H1 (cell line): ENCODE data around the gene ADGRB3. TPM values are rescaled to one million over a fixed set of nuclear protein-coding genes. Genes with fewer than 3 reads are reported as not detected.

Source experiments
- CTCF ChIA-PET: fragments of 300-600 bp; sonication (Branson Sonifier 250); formaldehyde crosslinking; loops from one replicate; lab custom pipeline; 2021; ENCODE audit not compliant: partially characterized antibody; lab: Charles Lee
- POLR2A ChIA-PET: fragments of 300-600 bp; sonication (Branson Sonifier 250); formaldehyde crosslinking; loops from one replicate; lab custom pipeline; 2021; ENCODE audit warnings: inconsistent platforms; ENCODE audit not compliant: partially characterized antibody; lab: Charles Lee
- DNase-seq, 2 experiments: peaks; one replicate each; pipeline versions ENCODE4 v3.0.0 to v3.0.0-alpha.2; 2010 to 2022; ENCODE audit warnings: low spot score in 2 of 2, low read depth in 1 of 2, mixed read lengths in 1 of 2
- FAIRE-seq: peaks from 2 replicates; lab custom pipeline; 2011; peaks lifted over from hg19 to GRCh38; lab: Jason Lieb, UNC
- H2AFZ ChIP-seq: 2 replicates; pipeline ENCODE4 v1.8.1; 2012; ENCODE audit warnings: low read length, inconsistent platforms
- H2AK5ac ChIP-seq: 2 replicates; pipeline ENCODE4 v1.6.1; 2013; ENCODE audit warnings: low read depth, low read length
- H2BK120ac ChIP-seq: replicated peaks from 2 replicates; pipeline ENCODE3; 2013; ENCODE audit warnings: low read depth, low read length, inconsistent platforms
- H2BK12ac ChIP-seq: 2 replicates; pipeline ENCODE4 v1.6.1; 2013; ENCODE audit warnings: low read depth, low read length
- H2BK15ac ChIP-seq: 2 replicates; pipeline ENCODE4 v1.6.1; 2013; ENCODE audit warnings: low read length
- H2BK20ac ChIP-seq: 2 replicates; pipeline ENCODE4 v1.6.1; 2013; ENCODE audit warnings: low read length
- H2BK5ac ChIP-seq: 2 replicates; pipeline ENCODE4 v1.6.1; 2013; ENCODE audit warnings: low read depth, low read length
- H3K14ac ChIP-seq: 2 replicates; pipeline ENCODE4 v1.6.1; 2013; ENCODE audit warnings: inconsistent platforms; ENCODE audit not compliant: insufficient read length
- H3K18ac ChIP-seq: 2 replicates; pipeline ENCODE4 v1.6.1; 2013; ENCODE audit warnings: low read length; ENCODE audit errors: extremely low read depth
- H3K23ac ChIP-seq: 2 replicates; pipeline ENCODE4 v1.6.1; 2013; ENCODE audit warnings: inconsistent platforms; ENCODE audit not compliant: insufficient read length
- H3K23me2 ChIP-seq: 2 replicates; pipeline ENCODE4 v1.6.1; 2013; ENCODE audit warnings: low read depth, low read length
- H3K27ac ChIP-seq: 2 replicates; pipeline ENCODE4 v1.6.1; 2011; ENCODE audit warnings: low read depth, low read length, inconsistent platforms
- H3K27me3 ChIP-seq, 4 experiments: replicated peaks in 1 of 4; 1 replicate in 1 of 4; 2 replicates in 3 of 4; pipeline versions ENCODE4 v1.6.1 to v1.8.1; 2011 to 2013; ENCODE audit warnings: low read length in 3 of 4, mild to moderate bottlenecking in 3 of 4, inconsistent platforms in 2 of 4, mixed read lengths in 2 of 4, moderate library complexity in 1 of 4; ENCODE audit not compliant: control insufficient read depth in 3 of 4, insufficient read depth in 3 of 4; ENCODE audit errors: extremely low read depth in 1 of 4
- H3K36me3 ChIP-seq, 4 experiments: 2 replicates each; pipeline versions ENCODE4 v1.6.1 to v1.8.1; 2011 to 2013; ENCODE audit warnings: mild to moderate bottlenecking in 4 of 4, low read length in 3 of 4, moderate library complexity in 2 of 4, control low read depth in 1 of 4, inconsistent platforms in 1 of 4; ENCODE audit not compliant: insufficient read depth in 4 of 4, control insufficient read depth in 2 of 4
- H3K4ac ChIP-seq: replicated peaks from 2 replicates; pipeline ENCODE3; 2013; ENCODE audit warnings: low read length, low read depth, mixed read lengths, inconsistent platforms; ENCODE audit not compliant: insufficient read length
- H3K4me1 ChIP-seq, 4 experiments: replicated peaks in 1 of 4; 1 replicate in 1 of 4; 2 replicates in 3 of 4; pipeline versions ENCODE4 v1.6.1 to v1.8.1; 2011 to 2013; ENCODE audit warnings: low read length in 3 of 4, inconsistent platforms in 2 of 4, mixed read lengths in 1 of 4; ENCODE audit not compliant: insufficient read depth in 4 of 4, control insufficient read depth in 3 of 4
- H3K4me2 ChIP-seq, 2 experiments: 2 replicates each; pipeline versions ENCODE4 v1.6.1 to v1.8.1; 2011 to 2013; ENCODE audit warnings: low read depth in 2 of 2, low read length in 2 of 2, control low read depth in 1 of 2, inconsistent platforms in 1 of 2, mild to moderate bottlenecking in 1 of 2; ENCODE audit not compliant: insufficient read depth in 1 of 2
- H3K4me3 ChIP-seq, 4 experiments: fragments of 200-600, 300-600 bp in 1 of 4; sonication (generic), shearing (Covaris generic), sonication (Bioruptor Twin) in 1 of 4; 2 replicates each; pipeline versions ENCODE4 v1.5.1 to v1.8.1; 2011 to 2016; ENCODE audit warnings: low read length in 4 of 4, low read depth in 3 of 4, control low read depth in 2 of 4, inconsistent platforms in 2 of 4, mild to moderate bottlenecking in 2 of 4, mixed read lengths in 1 of 4, moderate library complexity in 1 of 4; ENCODE audit not compliant: insufficient read depth in 2 of 4; ENCODE audit errors: extremely low read depth in 1 of 4
- H3K56ac ChIP-seq: replicated peaks from 2 replicates; pipeline ENCODE3; 2013; ENCODE audit warnings: low read depth, mild to moderate bottlenecking, mixed read lengths, low read length, inconsistent platforms; ENCODE audit not compliant: insufficient read length
- H3K79me1 ChIP-seq: 2 replicates; pipeline ENCODE4 v1.6.1; 2013; ENCODE audit warnings: low read depth, low read length, control low read depth
- H3K79me2 ChIP-seq, 2 experiments: 2 replicates each; pipeline versions ENCODE4 v1.6.1 to v1.8.1; 2012 to 2013; ENCODE audit warnings: low read length in 2 of 2, mild to moderate bottlenecking in 2 of 2, inconsistent platforms in 1 of 2; ENCODE audit not compliant: insufficient read depth in 2 of 2, control insufficient read depth in 1 of 2
- H3K9ac ChIP-seq, 4 experiments: replicated peaks in 1 of 4; 1 replicate in 1 of 4; 2 replicates in 3 of 4; pipeline versions ENCODE4 v1.6.1 to v1.8.1; 2011 to 2013; ENCODE audit warnings: low read depth in 3 of 4, low read length in 3 of 4, control low read depth in 2 of 4, mild to moderate bottlenecking in 2 of 4, moderate library complexity in 2 of 4, inconsistent platforms in 1 of 4; ENCODE audit errors: extremely low read depth in 1 of 4
- H3K9me3 ChIP-seq, 2 experiments: 2 replicates each; pipeline versions ENCODE4 v1.6.1 to v1.8.1; 2012 to 2013; ENCODE audit warnings: mild to moderate bottlenecking in 2 of 2, moderate library complexity in 2 of 2, control low read depth in 1 of 2, inconsistent platforms in 1 of 2, low read depth in 1 of 2, low read length in 1 of 2, mixed read lengths in 1 of 2; ENCODE audit not compliant: insufficient read depth in 2 of 2
- H4K20me1 ChIP-seq, 2 experiments: replicated peaks in 1 of 2; 2 replicates each; pipeline versions ENCODE3 to v1.8.1; 2011 to 2013; ENCODE audit warnings: inconsistent platforms in 2 of 2, low read length in 2 of 2, mild to moderate bottlenecking in 1 of 2; ENCODE audit not compliant: insufficient read depth in 2 of 2, control insufficient read depth in 1 of 2
- H4K5ac ChIP-seq: 2 replicates; pipeline ENCODE4 v1.6.1; 2013; ENCODE audit warnings: low read length, low read depth, mixed read lengths, inconsistent platforms; ENCODE audit not compliant: insufficient read length
- H4K8ac ChIP-seq: 2 replicates; pipeline ENCODE4 v1.8.0; 2013; ENCODE audit warnings: mild to moderate bottlenecking, moderate library complexity, low read length, inconsistent platforms; ENCODE audit not compliant: insufficient read depth; ENCODE audit errors: extremely low read depth
- H4K91ac ChIP-seq: replicated peaks from 2 replicates; pipeline ENCODE3; 2013; ENCODE audit warnings: low read length, mixed read lengths, inconsistent platforms; ENCODE audit not compliant: insufficient read length
- polyA plus RNA-seq, 7 experiments: library from polyadenylated mRNA; depleted of rRNA in 3 of 7; stranded (reverse) in 5 of 7; unstranded in 2 of 7; fragments of >200 nt in 5 of 7; fragments of 200-250 nt in 2 of 7; gene quantifications; 1 replicate in 5 of 7; 2 replicates in 1 of 7; 4 replicates in 1 of 7; pipeline versions ENCODE4 v1.2.1 to v1.2.3, GENCODE V29; 2011 to 2013; ENCODE audit warnings: missing spikeins in 2 of 7, mixed read lengths in 2 of 7
- total RNA-seq: library from RNA; stranded (reverse); fragmentation: NEBNext Ultra II Directional; extraction: Animal tissue kit (Norgen Biotek cat#: 25700); gene quantifications from 2 replicates; pipeline ENCODE4 v1.2.1, GENCODE V29; 2021
- TF ChIP-seq, protein P1 (sequence below): fragments of 300-600 bp; sonication (generic); IDR thresholded peaks from 2 replicates; pipeline ENCODE4 v1.7.1; 2012; ENCODE audit warnings: low read length, moderate library complexity, mild to moderate bottlenecking, inconsistent platforms; ENCODE audit not compliant: insufficient replicate concordance

Gene ADGRB3
- total and polyA plus RNA-seq, 2 of the 8 experiments (the other 6 are each of a cell fraction or from before 2014, with no cell fraction given), result 0.35 to 1.2 TPM

DNA sequence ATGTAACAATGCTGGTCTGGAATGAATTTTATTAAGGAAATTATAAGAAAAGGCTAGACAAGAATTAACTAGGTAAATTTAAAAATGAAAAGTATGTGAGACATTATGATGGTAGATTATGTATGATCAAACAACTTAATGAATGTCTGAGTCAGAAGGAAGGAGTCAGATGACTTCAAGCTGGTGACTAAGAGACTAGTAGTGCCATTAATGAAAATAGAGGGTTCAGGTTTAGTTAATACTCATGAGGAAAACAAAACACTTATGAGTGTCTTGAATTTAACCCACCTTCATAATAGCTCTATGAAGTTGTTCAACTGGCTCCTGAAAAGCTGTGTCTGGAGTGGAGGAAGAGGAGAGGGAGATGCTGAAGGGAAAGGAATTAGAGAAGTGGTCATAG, 256.3 kb downstream of the ADGRB3 start:
- no peak overlapping the region for H2AK5ac ChIP-seq
- no peak overlapping the region for H3K27ac ChIP-seq
- H3K23me2 ChIP-seq, result no peaks in the 10 kb centered on the region
- no peak overlapping the region for H2BK20ac ChIP-seq
- H3K4me1 ChIP-seq, result no peaks in the 10 kb centered on the region
- no peak overlapping the region for H4K8ac ChIP-seq
- H4K91ac ChIP-seq, result no peak overlapping the region
- H2BK5ac ChIP-seq, result no peak overlapping the region
- no peaks in the 10 kb centered on the region for H4K20me1 ChIP-seq
- no peaks in the 10 kb centered on the region for H3K27me3 ChIP-seq
- no peaks in the 10 kb centered on the region for H3K79me1 ChIP-seq
- no peak overlapping the region for H2AFZ ChIP-seq
- H3K14ac ChIP-seq, result no peak overlapping the region
- no peak overlapping the region for H2BK15ac ChIP-seq
- H2BK120ac ChIP-seq, result no peak overlapping the region
- no peak overlapping the region for H3K4ac ChIP-seq
- H3K9me3 ChIP-seq, result no peaks in the 10 kb centered on the region
- no peak overlapping the region for H2BK12ac ChIP-seq
- CTCF ChIA-PET, result interaction anchor here (0.7 kb wide), 1 partner anchor 651 kb away, joined by 3 read pairs; no protein-coding TSS in a partner anchor
- H3K79me2 ChIP-seq, result no peaks in the 10 kb centered on the region
- H3K36me3 ChIP-seq, result no peaks in the 10 kb centered on the region
- no peak overlapping the region for H3K18ac ChIP-seq
- no peak overlapping the region for H3K23ac ChIP-seq
- H4K5ac ChIP-seq, result no peak overlapping the region
- H3K56ac ChIP-seq, result no peak overlapping the region
- H3K9ac ChIP-seq, result no peak overlapping the region
- H3K4me3 ChIP-seq, result no peak overlapping the region
- POLR2A ChIA-PET, result no interaction called here
- DNase-seq, result no peak
- no peak overlapping the region for H3K4me2 ChIP-seq
- FAIRE-seq, result no peak
- TF ChIP-seq, protein P1, sequence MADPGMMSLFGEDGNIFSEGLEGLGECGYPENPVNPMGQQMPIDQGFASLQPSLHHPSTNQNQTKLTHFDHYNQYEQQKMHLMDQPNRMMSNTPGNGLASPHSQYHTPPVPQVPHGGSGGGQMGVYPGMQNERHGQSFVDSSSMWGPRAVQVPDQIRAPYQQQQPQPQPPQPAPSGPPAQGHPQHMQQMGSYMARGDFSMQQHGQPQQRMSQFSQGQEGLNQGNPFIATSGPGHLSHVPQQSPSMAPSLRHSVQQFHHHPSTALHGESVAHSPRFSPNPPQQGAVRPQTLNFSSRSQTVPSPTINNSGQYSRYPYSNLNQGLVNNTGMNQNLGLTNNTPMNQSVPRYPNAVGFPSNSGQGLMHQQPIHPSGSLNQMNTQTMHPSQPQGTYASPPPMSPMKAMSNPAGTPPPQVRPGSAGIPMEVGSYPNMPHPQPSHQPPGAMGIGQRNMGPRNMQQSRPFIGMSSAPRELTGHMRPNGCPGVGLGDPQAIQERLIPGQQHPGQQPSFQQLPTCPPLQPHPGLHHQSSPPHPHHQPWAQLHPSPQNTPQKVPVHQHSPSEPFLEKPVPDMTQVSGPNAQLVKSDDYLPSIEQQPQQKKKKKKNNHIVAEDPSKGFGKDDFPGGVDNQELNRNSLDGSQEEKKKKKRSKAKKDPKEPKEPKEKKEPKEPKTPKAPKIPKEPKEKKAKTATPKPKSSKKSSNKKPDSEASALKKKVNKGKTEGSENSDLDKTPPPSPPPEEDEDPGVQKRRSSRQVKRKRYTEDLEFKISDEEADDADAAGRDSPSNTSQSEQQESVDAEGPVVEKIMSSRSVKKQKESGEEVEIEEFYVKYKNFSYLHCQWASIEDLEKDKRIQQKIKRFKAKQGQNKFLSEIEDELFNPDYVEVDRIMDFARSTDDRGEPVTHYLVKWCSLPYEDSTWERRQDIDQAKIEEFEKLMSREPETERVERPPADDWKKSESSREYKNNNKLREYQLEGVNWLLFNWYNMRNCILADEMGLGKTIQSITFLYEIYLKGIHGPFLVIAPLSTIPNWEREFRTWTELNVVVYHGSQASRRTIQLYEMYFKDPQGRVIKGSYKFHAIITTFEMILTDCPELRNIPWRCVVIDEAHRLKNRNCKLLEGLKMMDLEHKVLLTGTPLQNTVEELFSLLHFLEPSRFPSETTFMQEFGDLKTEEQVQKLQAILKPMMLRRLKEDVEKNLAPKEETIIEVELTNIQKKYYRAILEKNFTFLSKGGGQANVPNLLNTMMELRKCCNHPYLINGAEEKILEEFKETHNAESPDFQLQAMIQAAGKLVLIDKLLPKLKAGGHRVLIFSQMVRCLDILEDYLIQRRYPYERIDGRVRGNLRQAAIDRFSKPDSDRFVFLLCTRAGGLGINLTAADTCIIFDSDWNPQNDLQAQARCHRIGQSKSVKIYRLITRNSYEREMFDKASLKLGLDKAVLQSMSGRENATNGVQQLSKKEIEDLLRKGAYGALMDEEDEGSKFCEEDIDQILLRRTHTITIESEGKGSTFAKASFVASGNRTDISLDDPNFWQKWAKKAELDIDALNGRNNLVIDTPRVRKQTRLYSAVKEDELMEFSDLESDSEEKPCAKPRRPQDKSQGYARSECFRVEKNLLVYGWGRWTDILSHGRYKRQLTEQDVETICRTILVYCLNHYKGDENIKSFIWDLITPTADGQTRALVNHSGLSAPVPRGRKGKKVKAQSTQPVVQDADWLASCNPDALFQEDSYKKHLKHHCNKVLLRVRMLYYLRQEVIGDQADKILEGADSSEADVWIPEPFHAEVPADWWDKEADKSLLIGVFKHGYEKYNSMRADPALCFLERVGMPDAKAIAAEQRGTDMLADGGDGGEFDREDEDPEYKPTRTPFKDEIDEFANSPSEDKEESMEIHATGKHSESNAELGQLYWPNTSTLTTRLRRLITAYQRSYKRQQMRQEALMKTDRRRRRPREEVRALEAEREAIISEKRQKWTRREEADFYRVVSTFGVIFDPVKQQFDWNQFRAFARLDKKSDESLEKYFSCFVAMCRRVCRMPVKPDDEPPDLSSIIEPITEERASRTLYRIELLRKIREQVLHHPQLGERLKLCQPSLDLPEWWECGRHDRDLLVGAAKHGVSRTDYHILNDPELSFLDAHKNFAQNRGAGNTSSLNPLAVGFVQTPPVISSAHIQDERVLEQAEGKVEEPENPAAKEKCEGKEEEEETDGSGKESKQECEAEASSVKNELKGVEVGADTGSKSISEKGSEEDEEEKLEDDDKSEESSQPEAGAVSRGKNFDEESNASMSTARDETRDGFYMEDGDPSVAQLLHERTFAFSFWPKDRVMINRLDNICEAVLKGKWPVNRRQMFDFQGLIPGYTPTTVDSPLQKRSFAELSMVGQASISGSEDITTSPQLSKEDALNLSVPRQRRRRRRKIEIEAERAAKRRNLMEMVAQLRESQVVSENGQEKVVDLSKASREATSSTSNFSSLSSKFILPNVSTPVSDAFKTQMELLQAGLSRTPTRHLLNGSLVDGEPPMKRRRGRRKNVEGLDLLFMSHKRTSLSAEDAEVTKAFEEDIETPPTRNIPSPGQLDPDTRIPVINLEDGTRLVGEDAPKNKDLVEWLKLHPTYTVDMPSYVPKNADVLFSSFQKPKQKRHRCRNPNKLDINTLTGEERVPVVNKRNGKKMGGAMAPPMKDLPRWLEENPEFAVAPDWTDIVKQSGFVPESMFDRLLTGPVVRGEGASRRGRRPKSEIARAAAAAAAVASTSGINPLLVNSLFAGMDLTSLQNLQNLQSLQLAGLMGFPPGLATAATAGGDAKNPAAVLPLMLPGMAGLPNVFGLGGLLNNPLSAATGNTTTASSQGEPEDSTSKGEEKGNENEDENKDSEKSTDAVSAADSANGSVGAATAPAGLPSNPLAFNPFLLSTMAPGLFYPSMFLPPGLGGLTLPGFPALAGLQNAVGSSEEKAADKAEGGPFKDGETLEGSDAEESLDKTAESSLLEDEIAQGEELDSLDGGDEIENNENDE, result no peak
